Activated B cell treated with CpG ODN at 0.5 μM for 24 hours (primary cell): ENCODE measurements around the gene RYK. TPM values are rescaled to one million over a fixed set of nuclear protein-coding genes. Genes with fewer than 3 reads are reported as not detected.

ENCODE experiments used
- ATAC-seq: fragments of 200-7000 bp; cut with Tn5 transposase; one replicate; pipeline ENCODE4 v1.10.0; 2021; ENCODE audit warnings: low read depth, mild to moderate bottlenecking, moderate library complexity
- CTCF ChIA-PET: fragments of 350-600 bp; sonication (Branson Sonifier 250); formaldehyde crosslinking; loops from one replicate; lab custom pipeline; 2021; ENCODE audit warnings: antibody characterized with exemption; lab: Charles Lee
- POLR2A ChIA-PET: fragments of 350-600 bp; sonication (Branson Sonifier 250); formaldehyde crosslinking; loops from one replicate; lab custom pipeline; 2021; ENCODE audit warnings: antibody characterized with exemption; lab: Charles Lee
- DNase-seq: peaks from one replicate; pipeline ENCODE4 v3.0.0; 2022
- H3K27ac Mint-ChIP-seq: one replicate; pipeline ENCODE4 v1.8.0; 2020; ENCODE audit warnings: mixed read lengths
- H3K27me3 Mint-ChIP-seq: one replicate; pipeline ENCODE4 v1.8.0; 2021; ENCODE audit warnings: mixed read lengths
- H3K36me3 Mint-ChIP-seq: one replicate; pipeline ENCODE4 v1.8.0; 2021; ENCODE audit warnings: low read depth, mixed read lengths
- H3K4me1 Mint-ChIP-seq: one replicate; pipeline ENCODE4 v1.8.0; 2021; ENCODE audit warnings: mixed read lengths
- H3K4me3 Mint-ChIP-seq: one replicate; pipeline ENCODE4 v1.8.0; 2020; ENCODE audit warnings: mild to moderate bottlenecking, mixed read lengths
- H3K9me3 Mint-ChIP-seq: one replicate; pipeline ENCODE4 v1.8.0; 2020; ENCODE audit warnings: mixed read lengths
- intact Hi-C: fragments of 100-400 bp; cut with micrococcal nuclease; formaldehyde crosslinking; loops from one replicate; pipeline ENCODE4 v1.15.1; 2024
- total RNA-seq: library from RNA; stranded (reverse); gene quantifications from 2 replicates; pipeline ENCODE4 v1.2.3, GENCODE V29; 2022
- TF ChIP-seq, protein P1 (sequence below): fragments of 200-600 bp; IDR thresholded peaks from one replicate; pipeline ENCODE4 v1.8.0; 2022; ENCODE audit warnings: antibody characterized with exemption, mild to moderate bottlenecking

The RYK gene
- total RNA-seq, result 34.0 and 38.8 TPM in 2 replicates

DNA sequence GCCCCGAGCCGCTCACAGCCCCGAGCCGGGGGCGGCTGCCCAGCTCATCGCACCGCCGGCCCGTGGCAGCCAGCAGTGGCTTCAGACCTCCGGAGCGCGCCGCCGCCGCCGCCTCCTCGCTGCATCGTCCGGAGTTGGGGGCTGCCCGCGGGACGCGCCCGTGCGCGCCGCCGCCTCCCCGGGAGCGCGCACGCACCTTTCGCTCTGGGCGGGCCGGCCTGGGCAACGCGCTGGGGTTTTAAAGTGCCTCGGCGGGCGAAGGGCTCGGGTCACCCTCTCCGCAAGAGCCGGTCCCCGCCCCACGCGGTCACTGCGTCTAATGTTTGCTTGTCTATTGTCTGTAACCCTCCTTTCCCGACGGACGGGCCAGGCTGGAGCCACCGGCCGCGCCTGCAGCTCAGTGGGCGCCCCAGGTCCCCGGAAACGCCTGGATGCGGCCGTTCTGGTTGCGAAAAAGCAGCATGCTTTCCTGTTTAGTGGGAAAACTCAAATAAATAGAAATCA, at the start of gene RYK:
TSS of gene RYK (minus strand) at position 143 of the 504 bp plus-strand sequence. CDS start 205 bp downstream, outside the sequence.
- ATAC-seq (peak; percentile 74), DNase-seq (peak; percentile 86)
- intact Hi-C loops, result loop anchor here (1.0 to 5.0 kb wide), 8 partner anchors 14 to 1833 kb away; partner anchors contain the start of genes CEP63, DNAJC13, NPHP3 and SRPRB
- peaks cover 57% of the 10 kb centered on the region for H3K4me1 Mint-ChIP-seq
- H3K27ac Mint-ChIP-seq, result peak within 1 kb of the TSS; percentile 92
- POLR2A ChIA-PET, result interaction anchor here (0.7 to 1.9 kb wide), 7 partner anchors 10 to 237 kb away, joined by 3 to 22 read pairs (median 5); partner anchors contain the start of genes ANAPC13 and CEP63
- TF ChIP-seq, protein P1, sequence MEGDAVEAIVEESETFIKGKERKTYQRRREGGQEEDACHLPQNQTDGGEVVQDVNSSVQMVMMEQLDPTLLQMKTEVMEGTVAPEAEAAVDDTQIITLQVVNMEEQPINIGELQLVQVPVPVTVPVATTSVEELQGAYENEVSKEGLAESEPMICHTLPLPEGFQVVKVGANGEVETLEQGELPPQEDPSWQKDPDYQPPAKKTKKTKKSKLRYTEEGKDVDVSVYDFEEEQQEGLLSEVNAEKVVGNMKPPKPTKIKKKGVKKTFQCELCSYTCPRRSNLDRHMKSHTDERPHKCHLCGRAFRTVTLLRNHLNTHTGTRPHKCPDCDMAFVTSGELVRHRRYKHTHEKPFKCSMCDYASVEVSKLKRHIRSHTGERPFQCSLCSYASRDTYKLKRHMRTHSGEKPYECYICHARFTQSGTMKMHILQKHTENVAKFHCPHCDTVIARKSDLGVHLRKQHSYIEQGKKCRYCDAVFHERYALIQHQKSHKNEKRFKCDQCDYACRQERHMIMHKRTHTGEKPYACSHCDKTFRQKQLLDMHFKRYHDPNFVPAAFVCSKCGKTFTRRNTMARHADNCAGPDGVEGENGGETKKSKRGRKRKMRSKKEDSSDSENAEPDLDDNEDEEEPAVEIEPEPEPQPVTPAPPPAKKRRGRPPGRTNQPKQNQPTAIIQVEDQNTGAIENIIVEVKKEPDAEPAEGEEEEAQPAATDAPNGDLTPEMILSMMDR, result no peak
- CTCF ChIA-PET, result interaction anchor here (1.1 to 1.3 kb wide), 2 partner anchors 13 to 26 kb away, joined by 3 to 5 read pairs; no protein-coding TSS in a partner anchor
- H3K27me3 Mint-ChIP-seq, result no peaks in the 10 kb centered on the region
- H3K4me3 Mint-ChIP-seq, result peak within 1 kb of the TSS; percentile 94
- H3K9me3 Mint-ChIP-seq, result no peaks in the 10 kb centered on the region
- peaks cover 6% of the 10 kb centered on the region for H3K36me3 Mint-ChIP-seq

DNA sequence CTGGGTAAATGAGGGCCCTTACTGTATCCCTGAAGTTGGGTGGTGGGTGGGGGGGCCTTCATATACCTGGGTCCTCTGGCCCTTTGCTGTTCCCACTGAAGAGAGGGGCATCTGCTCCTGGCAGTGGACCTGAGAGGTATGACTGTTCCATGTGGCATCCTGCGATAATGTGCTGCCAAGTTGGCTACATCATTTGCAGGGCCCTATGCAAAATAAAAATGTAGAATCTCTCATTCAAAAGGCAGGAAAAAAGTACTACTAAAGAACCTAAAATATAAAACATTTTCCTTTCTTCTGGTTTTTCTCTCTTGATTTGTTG, 49.2 kb upstream of the RYK start:
- Mint-ChIP-seq H3K27ac (no peak overlapping the region), H3K4me3 (no peak overlapping the region), H3K4me1 (no peaks in the 10 kb centered on the region), H3K9me3 (no peaks in the 10 kb centered on the region), H3K27me3 (peaks cover 11% of the 10 kb centered on the region), H3K36me3 (no peaks in the 10 kb centered on the region)
- TF ChIP-seq, protein P1, result no peak
- POLR2A ChIA-PET, result no interaction called here
- ATAC-seq (no peak), DNase-seq (no peak)
- CTCF ChIA-PET, result interaction anchor here (1.4 kb wide), 1 partner anchor 87 kb away, joined by 7 read pairs; no protein-coding TSS in a partner anchor
- intact Hi-C loops, result loop anchor here (2.0 kb wide), 1 partner anchor 87 kb away; no protein-coding TSS in a partner anchor

DNA sequence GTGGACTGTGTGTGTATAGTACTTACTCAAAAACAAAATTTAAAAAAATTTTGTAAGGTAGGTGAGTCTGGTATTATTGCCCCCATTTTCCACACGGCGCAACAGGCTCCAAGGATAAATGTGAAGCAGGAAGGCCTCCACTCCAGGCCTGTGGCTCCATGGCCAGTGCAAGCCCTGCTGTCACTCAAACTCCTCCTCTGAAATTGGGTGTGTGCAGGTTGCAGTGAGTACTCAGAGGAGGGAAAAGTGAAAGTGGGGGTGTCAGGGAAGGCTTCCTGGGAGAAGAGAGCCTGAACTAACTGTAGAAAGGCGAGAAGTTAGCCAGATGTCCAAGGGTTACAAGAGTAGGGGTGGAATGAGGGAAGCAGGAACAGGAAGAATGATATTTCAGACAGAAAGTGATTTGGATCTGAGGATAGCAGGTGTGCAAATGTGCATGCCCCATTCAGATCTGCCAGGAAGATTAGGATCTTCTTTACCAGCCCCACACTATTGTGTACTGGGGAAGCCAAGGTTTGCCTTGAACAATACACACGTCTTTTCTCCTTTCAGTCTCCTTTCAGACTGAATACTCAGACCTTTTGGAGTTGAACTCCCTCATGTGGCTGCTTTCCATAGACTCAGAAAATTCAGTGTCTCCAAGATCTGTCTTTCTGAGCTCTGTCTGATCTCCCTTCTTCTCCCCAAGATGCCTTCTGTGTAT, 48.7 kb upstream of the RYK start:
- no peaks in the 10 kb centered on the region for H3K36me3 Mint-ChIP-seq
- intact Hi-C loops, result loop anchor here (2.0 kb wide), 1 partner anchor 87 kb away; no protein-coding TSS in a partner anchor
- no peak overlapping the region for H3K27ac Mint-ChIP-seq
- TF ChIP-seq, protein P1, result no peak
- peaks cover 7% of the 10 kb centered on the region for H3K27me3 Mint-ChIP-seq
- ChIA-PET CTCF (interaction anchor here (1.4 kb wide), 1 partner anchor 87 kb away, joined by 7 read pairs; no protein-coding TSS in a partner anchor), POLR2A (no interaction called here)
- H3K9me3 Mint-ChIP-seq, result no peaks in the 10 kb centered on the region
- ATAC-seq (no peak), DNase-seq (no peak)
- no peaks in the 10 kb centered on the region for H3K4me1 Mint-ChIP-seq
- H3K4me3 Mint-ChIP-seq, result no peak overlapping the region

DNA sequence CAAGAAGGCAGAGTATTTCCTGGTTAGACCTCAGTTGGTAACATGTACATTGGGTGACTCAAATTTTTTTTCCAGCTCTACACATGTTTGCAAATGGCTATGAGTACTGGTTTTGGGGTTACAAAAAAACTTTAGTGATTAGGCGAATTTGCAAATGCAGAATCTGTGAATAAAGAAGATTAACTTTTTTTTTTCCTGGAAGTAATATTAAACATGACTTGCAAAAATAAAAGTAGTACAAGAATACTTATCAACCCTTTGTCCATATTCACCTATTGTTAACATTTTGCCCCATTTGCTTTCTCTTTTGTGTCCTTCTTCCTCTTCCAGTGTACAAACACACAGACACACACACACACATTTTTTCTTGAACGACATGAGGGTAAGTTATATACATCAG, 47.6 kb upstream of the RYK start:
- CTCF ChIA-PET, result no interaction called here
- ATAC-seq, result no peak
- intact Hi-C loops, result loop anchor here (2.0 kb wide), 1 partner anchor 85 kb away; no protein-coding TSS in a partner anchor

More for the DNA sequence above, 47.6 kb upstream of the RYK start:
- H3K4me1 Mint-ChIP-seq, result no peaks in the 10 kb centered on the region
- no peaks in the 10 kb centered on the region for H3K36me3 Mint-ChIP-seq
- H3K9me3 Mint-ChIP-seq, result no peaks in the 10 kb centered on the region
- DNase-seq, result no peak
- TF ChIP-seq, protein P1, result no peak
- no peak overlapping the region for H3K27ac Mint-ChIP-seq
- peaks cover 3% of the 10 kb centered on the region for H3K27me3 Mint-ChIP-seq
- no peak overlapping the region for H3K4me3 Mint-ChIP-seq
- POLR2A ChIA-PET, result no interaction called here
